ENCODE measurements around the gene EIF2B1. TPM values are rescaled to one million over a fixed set of nuclear protein-coding genes. Genes with fewer than 3 reads are reported as not detected.

Gene EIF2B1
- total RNA-seq, 1 experiment from 2014 or later: 46.5 TPM

DNA sequence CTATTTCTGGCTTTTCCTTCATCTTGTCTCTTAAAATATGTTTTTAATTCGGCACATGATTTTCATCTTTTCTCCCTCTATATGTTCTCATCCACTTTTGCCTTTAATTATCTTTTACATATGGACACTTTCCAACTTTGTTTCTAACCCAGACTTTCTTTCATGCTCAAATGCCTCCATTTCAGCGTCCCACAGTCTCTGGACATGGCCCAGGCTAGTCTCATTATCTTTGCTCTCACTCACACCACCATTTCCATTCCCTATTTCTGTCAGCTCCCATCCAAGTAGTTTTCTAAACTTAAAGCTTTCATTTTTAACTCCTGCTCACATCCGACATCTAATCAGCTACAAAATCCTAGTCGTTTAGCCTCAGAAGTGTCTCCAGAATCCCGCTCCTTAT lies 14.9 kb upstream of the EIF2B1 start:
- Mint-ChIP-seq H3K27me3 (ENCODE audit: low read depth) (no peaks in the 10 kb centered on the region), H3K36me3 (peaks cover 38% of the 10 kb centered on the region), H3K9me3 (no peaks in the 10 kb centered on the region), H3K27ac (no peak overlapping the region), H3K4me1 (no peaks in the 10 kb centered on the region), H3K4me3 (no peak overlapping the region)
- ChIA-PET CTCF (no interaction called here), POLR2A (no interaction called here)
- no peak for DNase-seq (ENCODE audit: low spot score)
- TF ChIP-seq, protein P1, sequence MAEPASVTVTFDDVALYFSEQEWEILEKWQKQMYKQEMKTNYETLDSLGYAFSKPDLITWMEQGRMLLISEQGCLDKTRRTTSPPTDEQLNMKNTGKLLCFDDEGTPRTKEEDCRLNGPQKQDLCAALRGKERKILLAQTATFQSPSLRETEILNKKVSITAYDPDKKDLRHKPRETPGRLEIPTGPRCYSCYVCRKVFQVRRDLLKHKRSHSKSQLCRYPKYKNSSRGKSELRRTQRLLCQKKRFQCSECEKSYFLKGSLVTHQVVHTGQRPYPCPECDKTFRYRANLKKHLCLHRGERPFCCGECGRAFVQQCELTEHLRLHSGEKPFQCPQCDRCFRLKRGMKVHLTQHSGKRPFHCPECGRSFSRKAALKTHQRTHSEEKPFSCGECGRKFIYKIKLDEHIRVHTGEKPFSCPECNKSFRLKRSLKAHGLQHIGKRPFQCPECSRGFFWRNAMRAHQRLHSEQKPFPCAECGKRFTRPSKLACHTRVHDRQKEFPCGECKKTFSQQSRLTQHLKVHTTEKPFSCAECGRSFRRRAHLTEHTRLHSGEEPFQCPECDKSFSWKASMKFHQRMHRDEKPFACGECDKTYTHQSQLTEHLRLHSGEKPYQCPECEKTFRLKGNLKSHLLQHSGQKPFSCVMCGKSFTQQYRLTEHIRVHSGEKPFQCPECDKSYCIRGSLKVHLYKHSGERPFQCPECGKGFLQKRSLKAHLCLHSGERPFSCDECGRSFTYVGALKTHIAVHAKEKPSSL (CRISPR knock-in tag; conservative IDR thresholded peaks at IDR 0.05): no peak
- TF ChIP-seq, protein P2, sequence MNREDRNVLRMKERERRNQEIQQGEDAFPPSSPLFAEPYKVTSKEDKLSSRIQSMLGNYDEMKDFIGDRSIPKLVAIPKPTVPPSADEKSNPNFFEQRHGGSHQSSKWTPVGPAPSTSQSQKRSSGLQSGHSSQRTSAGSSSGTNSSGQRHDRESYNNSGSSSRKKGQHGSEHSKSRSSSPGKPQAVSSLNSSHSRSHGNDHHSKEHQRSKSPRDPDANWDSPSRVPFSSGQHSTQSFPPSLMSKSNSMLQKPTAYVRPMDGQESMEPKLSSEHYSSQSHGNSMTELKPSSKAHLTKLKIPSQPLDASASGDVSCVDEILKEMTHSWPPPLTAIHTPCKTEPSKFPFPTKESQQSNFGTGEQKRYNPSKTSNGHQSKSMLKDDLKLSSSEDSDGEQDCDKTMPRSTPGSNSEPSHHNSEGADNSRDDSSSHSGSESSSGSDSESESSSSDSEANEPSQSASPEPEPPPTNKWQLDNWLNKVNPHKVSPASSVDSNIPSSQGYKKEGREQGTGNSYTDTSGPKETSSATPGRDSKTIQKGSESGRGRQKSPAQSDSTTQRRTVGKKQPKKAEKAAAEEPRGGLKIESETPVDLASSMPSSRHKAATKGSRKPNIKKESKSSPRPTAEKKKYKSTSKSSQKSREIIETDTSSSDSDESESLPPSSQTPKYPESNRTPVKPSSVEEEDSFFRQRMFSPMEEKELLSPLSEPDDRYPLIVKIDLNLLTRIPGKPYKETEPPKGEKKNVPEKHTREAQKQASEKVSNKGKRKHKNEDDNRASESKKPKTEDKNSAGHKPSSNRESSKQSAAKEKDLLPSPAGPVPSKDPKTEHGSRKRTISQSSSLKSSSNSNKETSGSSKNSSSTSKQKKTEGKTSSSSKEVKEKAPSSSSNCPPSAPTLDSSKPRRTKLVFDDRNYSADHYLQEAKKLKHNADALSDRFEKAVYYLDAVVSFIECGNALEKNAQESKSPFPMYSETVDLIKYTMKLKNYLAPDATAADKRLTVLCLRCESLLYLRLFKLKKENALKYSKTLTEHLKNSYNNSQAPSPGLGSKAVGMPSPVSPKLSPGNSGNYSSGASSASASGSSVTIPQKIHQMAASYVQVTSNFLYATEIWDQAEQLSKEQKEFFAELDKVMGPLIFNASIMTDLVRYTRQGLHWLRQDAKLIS (CRISPR knock-in tag; IDR thresholded peaks at IDR 0.05; ENCODE audit: borderline replicate concordance): no peak
- TF ChIP-seq ZNF423 (CRISPR knock-in tag; IDR thresholded peaks at IDR 0.05): no peak
- TF ChIP-seq, protein P3, sequence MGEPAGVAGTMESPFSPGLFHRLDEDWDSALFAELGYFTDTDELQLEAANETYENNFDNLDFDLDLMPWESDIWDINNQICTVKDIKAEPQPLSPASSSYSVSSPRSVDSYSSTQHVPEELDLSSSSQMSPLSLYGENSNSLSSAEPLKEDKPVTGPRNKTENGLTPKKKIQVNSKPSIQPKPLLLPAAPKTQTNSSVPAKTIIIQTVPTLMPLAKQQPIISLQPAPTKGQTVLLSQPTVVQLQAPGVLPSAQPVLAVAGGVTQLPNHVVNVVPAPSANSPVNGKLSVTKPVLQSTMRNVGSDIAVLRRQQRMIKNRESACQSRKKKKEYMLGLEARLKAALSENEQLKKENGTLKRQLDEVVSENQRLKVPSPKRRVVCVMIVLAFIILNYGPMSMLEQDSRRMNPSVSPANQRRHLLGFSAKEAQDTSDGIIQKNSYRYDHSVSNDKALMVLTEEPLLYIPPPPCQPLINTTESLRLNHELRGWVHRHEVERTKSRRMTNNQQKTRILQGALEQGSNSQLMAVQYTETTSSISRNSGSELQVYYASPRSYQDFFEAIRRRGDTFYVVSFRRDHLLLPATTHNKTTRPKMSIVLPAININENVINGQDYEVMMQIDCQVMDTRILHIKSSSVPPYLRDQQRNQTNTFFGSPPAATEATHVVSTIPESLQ (CRISPR knock-in tag; IDR thresholded peaks at IDR 0.05): no peak
- TF ChIP-seq ZNF396 (CRISPR knock-in tag; IDR thresholded peaks at IDR 0.05; ENCODE audit: borderline replicate concordance): no peak
- TF ChIP-seq, protein P4, sequence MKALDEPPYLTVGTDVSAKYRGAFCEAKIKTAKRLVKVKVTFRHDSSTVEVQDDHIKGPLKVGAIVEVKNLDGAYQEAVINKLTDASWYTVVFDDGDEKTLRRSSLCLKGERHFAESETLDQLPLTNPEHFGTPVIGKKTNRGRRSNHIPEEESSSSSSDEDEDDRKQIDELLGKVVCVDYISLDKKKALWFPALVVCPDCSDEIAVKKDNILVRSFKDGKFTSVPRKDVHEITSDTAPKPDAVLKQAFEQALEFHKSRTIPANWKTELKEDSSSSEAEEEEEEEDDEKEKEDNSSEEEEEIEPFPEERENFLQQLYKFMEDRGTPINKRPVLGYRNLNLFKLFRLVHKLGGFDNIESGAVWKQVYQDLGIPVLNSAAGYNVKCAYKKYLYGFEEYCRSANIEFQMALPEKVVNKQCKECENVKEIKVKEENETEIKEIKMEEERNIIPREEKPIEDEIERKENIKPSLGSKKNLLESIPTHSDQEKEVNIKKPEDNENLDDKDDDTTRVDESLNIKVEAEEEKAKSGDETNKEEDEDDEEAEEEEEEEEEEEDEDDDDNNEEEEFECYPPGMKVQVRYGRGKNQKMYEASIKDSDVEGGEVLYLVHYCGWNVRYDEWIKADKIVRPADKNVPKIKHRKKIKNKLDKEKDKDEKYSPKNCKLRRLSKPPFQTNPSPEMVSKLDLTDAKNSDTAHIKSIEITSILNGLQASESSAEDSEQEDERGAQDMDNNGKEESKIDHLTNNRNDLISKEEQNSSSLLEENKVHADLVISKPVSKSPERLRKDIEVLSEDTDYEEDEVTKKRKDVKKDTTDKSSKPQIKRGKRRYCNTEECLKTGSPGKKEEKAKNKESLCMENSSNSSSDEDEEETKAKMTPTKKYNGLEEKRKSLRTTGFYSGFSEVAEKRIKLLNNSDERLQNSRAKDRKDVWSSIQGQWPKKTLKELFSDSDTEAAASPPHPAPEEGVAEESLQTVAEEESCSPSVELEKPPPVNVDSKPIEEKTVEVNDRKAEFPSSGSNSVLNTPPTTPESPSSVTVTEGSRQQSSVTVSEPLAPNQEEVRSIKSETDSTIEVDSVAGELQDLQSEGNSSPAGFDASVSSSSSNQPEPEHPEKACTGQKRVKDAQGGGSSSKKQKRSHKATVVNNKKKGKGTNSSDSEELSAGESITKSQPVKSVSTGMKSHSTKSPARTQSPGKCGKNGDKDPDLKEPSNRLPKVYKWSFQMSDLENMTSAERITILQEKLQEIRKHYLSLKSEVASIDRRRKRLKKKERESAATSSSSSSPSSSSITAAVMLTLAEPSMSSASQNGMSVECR (CRISPR knock-in tag; IDR thresholded peaks at IDR 0.05; ENCODE audit: borderline replicate concordance): no peak
- TF ChIP-seq, protein P5, sequence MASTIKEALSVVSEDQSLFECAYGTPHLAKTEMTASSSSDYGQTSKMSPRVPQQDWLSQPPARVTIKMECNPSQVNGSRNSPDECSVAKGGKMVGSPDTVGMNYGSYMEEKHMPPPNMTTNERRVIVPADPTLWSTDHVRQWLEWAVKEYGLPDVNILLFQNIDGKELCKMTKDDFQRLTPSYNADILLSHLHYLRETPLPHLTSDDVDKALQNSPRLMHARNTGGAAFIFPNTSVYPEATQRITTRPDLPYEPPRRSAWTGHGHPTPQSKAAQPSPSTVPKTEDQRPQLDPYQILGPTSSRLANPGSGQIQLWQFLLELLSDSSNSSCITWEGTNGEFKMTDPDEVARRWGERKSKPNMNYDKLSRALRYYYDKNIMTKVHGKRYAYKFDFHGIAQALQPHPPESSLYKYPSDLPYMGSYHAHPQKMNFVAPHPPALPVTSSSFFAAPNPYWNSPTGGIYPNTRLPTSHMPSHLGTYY (CRISPR knock-in tag; IDR thresholded peaks at IDR 0.05): no peak
- no peak for TF ChIP-seq NFE2L1 (CRISPR knock-in tag; IDR thresholded peaks at IDR 0.05)
- no peak for TF ChIP-seq OVOL2 (CRISPR knock-in tag; IDR thresholded peaks at IDR 0.05; ENCODE audit: borderline replicate concordance)
- no peak for TF ChIP-seq NFYB (CRISPR knock-in tag; conservative IDR thresholded peaks at IDR 0.05; ENCODE audit: low read depth)
- TF ChIP-seq ZNF317 (CRISPR knock-in tag; IDR thresholded peaks at IDR 0.05; ENCODE audit: borderline replicate concordance, low read depth): no peak
- ATAC-seq: no peak

DNA sequence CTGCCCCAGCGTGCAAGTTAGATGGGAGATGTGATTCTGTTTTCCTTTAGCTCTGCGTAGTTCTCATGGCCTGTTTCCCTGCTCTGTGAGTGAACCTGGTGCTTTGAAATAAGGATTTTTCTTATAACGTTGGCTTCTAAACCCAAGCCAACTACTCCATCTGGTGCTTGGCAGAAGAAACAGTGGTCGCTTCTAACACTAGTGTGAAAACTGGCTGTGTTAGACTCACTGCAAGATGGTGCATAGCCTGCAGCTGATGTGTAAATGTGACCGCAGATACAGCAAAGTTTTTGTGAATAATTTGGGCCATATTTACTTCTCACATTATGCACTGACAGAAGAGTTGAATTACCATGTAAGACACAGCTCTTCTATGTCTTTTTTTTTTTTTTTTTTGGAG lies 12.4 kb upstream of the EIF2B1 start:
- H3K27ac Mint-ChIP-seq: no peak overlapping the region
- CTCF ChIA-PET: no interaction called here
- no peaks in the 10 kb centered on the region for H3K9me3 Mint-ChIP-seq

More for the DNA sequence above, 12.4 kb upstream of the EIF2B1 start:
- TF ChIP-seq ATF1 (CRISPR knock-in tag; IDR thresholded peaks at IDR 0.05) (no peak), ZNF138 (CRISPR knock-in tag; conservative IDR thresholded peaks at IDR 0.05) (no peak), OVOL2 (CRISPR knock-in tag; IDR thresholded peaks at IDR 0.05; ENCODE audit: borderline replicate concordance) (no peak)
- TF ChIP-seq, protein P5 (CRISPR knock-in tag; IDR thresholded peaks at IDR 0.05): no peak
- TF ChIP-seq, protein P6, sequence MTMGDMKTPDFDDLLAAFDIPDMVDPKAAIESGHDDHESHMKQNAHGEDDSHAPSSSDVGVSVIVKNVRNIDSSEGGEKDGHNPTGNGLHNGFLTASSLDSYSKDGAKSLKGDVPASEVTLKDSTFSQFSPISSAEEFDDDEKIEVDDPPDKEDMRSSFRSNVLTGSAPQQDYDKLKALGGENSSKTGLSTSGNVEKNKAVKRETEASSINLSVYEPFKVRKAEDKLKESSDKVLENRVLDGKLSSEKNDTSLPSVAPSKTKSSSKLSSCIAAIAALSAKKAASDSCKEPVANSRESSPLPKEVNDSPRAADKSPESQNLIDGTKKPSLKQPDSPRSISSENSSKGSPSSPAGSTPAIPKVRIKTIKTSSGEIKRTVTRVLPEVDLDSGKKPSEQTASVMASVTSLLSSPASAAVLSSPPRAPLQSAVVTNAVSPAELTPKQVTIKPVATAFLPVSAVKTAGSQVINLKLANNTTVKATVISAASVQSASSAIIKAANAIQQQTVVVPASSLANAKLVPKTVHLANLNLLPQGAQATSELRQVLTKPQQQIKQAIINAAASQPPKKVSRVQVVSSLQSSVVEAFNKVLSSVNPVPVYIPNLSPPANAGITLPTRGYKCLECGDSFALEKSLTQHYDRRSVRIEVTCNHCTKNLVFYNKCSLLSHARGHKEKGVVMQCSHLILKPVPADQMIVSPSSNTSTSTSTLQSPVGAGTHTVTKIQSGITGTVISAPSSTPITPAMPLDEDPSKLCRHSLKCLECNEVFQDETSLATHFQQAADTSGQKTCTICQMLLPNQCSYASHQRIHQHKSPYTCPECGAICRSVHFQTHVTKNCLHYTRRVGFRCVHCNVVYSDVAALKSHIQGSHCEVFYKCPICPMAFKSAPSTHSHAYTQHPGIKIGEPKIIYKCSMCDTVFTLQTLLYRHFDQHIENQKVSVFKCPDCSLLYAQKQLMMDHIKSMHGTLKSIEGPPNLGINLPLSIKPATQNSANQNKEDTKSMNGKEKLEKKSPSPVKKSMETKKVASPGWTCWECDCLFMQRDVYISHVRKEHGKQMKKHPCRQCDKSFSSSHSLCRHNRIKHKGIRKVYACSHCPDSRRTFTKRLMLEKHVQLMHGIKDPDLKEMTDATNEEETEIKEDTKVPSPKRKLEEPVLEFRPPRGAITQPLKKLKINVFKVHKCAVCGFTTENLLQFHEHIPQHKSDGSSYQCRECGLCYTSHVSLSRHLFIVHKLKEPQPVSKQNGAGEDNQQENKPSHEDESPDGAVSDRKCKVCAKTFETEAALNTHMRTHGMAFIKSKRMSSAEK (CRISPR knock-in tag; IDR thresholded peaks at IDR 0.05; ENCODE audit: borderline replicate concordance): no peak
- H3K27me3 Mint-ChIP-seq (ENCODE audit: low read depth): no peaks in the 10 kb centered on the region
- H3K4me1 Mint-ChIP-seq: no peaks in the 10 kb centered on the region
- H3K36me3 Mint-ChIP-seq: peaks cover 29% of the 10 kb centered on the region
- no peak for ATAC-seq
- DNase-seq (ENCODE audit: low spot score): no peak
- H3K4me3 Mint-ChIP-seq: no peak overlapping the region
- POLR2A ChIA-PET: no interaction called here

Data from WTC11 (cell line).